Measurements from ENCODE around the gene MKRN2OS. TPM values are rescaled to one million over a fixed set of nuclear protein-coding genes. Genes with fewer than 3 reads are reported as not detected.

MKRN2OS gene, protein sequence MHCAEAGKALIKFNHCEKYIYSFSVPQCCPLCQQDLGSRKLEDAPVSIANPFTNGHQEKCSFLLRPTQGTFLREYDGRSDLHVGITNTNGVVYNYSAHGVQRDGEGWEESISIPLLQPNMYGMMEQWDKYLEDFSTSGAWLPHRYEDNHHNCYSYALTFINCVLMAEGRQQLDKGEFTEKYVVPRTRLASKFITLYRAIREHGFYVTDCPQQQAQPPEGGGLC
- total RNA-seq: not detected

GRCh38 chr3:12545473-12545791 lies at the start of gene MKRN2OS:
TSS of gene MKRN2OS (minus strand) at chr3:12545499. CDS start at chr3:12545464, 35 bp downstream.
- TF ChIP-seq CTCF (IDR thresholded peaks at IDR 0.05): no peak

GRCh38 chr3:12593473-12593872 lies 48.2 kb upstream of the MKRN2OS start:
- DNase-seq (ENCODE audit: low spot score in 2 of 2): no peak
- peaks cover 69 to 90% of the 10 kb centered on the region in 2 donors for H3K36me3 ChIP-seq
- H3K4me3 ChIP-seq: no peak overlapping the region
- intact Hi-C loops (cut with DNase I): no loop called here
- no peak for TF ChIP-seq CTCF (IDR thresholded peaks at IDR 0.05)
- no peaks in the 10 kb centered on the region for H3K4me1 ChIP-seq
- no peaks in the 10 kb centered on the region for H3K9me3 ChIP-seq
- H3K27ac ChIP-seq: peak overlapping the region in 1 of 2 donors; percentile 20
- no peaks in the 10 kb centered on the region for H3K27me3 ChIP-seq

More at GRCh38 chr3:12545473-12545791, at the start of gene MKRN2OS:
- Histone ChIP-seq H3K9me3 (no peaks in the 10 kb centered on the region), H3K4me1 (no peaks in the 10 kb centered on the region), H3K4me3 (no peak within 1 kb of the TSS), H3K27ac (no peak within 1 kb of the TSS), H3K36me3 (no peaks in the 10 kb centered on the region), H3K27me3 (no peaks in the 10 kb centered on the region)
- no peak for DNase-seq (ENCODE audit: low spot score in 2 of 2)
- intact Hi-C loops (cut with DNase I): no loop called here

- Histone ChIP-seq H3K27me3 (no peaks in the 10 kb centered on the region), H3K27ac (no peak overlapping the region), H3K36me3 (peaks cover 76 to 90% of the 10 kb centered on the region in 2 donors), H3K4me1 (no peaks in the 10 kb centered on the region), H3K4me3 (no peak overlapping the region), H3K9me3 (no peaks in the 10 kb centered on the region)
- DNase-seq (ENCODE audit: low spot score in 2 of 2): no peak
- intact Hi-C loops (cut with DNase I): no loop called here
- no peak for TF ChIP-seq CTCF (IDR thresholded peaks at IDR 0.05)
Observed at GRCh38 chr3:12591997-12592715, 46.9 kb upstream of the MKRN2OS start.

DNA sequence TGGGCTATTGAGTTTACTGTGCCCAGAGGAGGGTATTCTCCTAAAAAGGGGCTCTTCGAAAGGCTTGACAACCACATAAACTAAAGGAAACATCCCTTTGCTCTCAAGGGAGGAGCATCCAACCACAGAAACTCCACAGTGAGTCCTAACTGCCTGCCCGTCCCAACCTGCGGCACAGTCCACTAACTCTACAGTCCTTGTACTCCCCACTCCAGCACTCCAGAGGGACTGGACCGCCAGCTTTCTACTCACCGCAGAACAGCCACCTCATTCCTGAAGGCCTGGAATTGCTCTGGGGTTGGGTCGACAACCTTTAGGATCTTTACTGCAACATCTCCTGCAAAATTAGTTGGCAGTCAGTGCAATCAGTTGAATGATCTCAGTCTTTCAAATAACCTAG lies 46.2 kb upstream of the MKRN2OS start:
- H3K27me3 ChIP-seq: no peaks in the 10 kb centered on the region
- H3K4me1 ChIP-seq: no peaks in the 10 kb centered on the region
- intact Hi-C loops (cut with DNase I): no loop called here
- no peak overlapping the region for H3K4me3 ChIP-seq
- H3K9me3 ChIP-seq: no peaks in the 10 kb centered on the region
- no peak overlapping the region for H3K27ac ChIP-seq
- peaks cover 75 to 90% of the 10 kb centered on the region in 2 donors for H3K36me3 ChIP-seq
- DNase-seq (ENCODE audit: low spot score in 2 of 2): no peak
- no peak for TF ChIP-seq CTCF (IDR thresholded peaks at IDR 0.05)

GRCh38 chr3:12590096-12590495 lies 44.8 kb upstream of the MKRN2OS start:
- TF ChIP-seq CTCF (IDR thresholded peaks at IDR 0.05): no peak
- Histone ChIP-seq H3K4me3 (no peak overlapping the region), H3K4me1 (no peaks in the 10 kb centered on the region), H3K27ac (no peak overlapping the region), H3K36me3 (peaks cover 74 to 90% of the 10 kb centered on the region in 2 donors), H3K27me3 (no peaks in the 10 kb centered on the region), H3K9me3 (no peaks in the 10 kb centered on the region)
- no peak for DNase-seq (ENCODE audit: low spot score in 2 of 2)
- intact Hi-C loops (cut with DNase I): no loop called here

All from ascending aorta (tissue), 2 donors.